Measurements from ENCODE around the gene SLC18A3.

SLC18A3 gene

DNA sequence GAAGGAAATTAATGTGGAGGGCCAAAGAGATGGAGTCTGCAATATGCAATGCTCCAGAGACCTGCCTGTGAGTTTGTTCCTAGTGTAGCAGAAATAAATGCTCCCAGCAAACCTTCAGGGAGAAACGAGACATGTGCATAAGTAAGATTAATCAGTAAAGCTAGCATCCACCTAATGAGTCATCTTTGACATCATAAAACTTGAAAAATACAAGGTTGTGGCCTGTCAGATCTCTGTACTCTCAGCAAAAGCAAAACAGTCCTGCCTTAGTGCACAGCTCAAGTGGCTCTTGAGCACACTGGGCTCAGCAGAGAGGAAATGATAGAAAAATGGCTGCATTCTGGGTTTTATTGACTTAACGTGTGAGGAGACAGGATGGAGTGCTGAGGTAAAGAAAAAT lies 38.7 kb upstream of the SLC18A3 start:
- DNase-seq (ENCODE audit: low read depth): no peak
- TF ChIP-seq, protein P1, sequence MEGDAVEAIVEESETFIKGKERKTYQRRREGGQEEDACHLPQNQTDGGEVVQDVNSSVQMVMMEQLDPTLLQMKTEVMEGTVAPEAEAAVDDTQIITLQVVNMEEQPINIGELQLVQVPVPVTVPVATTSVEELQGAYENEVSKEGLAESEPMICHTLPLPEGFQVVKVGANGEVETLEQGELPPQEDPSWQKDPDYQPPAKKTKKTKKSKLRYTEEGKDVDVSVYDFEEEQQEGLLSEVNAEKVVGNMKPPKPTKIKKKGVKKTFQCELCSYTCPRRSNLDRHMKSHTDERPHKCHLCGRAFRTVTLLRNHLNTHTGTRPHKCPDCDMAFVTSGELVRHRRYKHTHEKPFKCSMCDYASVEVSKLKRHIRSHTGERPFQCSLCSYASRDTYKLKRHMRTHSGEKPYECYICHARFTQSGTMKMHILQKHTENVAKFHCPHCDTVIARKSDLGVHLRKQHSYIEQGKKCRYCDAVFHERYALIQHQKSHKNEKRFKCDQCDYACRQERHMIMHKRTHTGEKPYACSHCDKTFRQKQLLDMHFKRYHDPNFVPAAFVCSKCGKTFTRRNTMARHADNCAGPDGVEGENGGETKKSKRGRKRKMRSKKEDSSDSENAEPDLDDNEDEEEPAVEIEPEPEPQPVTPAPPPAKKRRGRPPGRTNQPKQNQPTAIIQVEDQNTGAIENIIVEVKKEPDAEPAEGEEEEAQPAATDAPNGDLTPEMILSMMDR (IDR thresholded peaks at IDR 0.05; ENCODE audit: control insufficient read depth, extremely low read depth, insufficient read depth): no peak
- H3K4me3 ChIP-seq (ENCODE audit: low read depth, low read length): no peak overlapping the region

DNA sequence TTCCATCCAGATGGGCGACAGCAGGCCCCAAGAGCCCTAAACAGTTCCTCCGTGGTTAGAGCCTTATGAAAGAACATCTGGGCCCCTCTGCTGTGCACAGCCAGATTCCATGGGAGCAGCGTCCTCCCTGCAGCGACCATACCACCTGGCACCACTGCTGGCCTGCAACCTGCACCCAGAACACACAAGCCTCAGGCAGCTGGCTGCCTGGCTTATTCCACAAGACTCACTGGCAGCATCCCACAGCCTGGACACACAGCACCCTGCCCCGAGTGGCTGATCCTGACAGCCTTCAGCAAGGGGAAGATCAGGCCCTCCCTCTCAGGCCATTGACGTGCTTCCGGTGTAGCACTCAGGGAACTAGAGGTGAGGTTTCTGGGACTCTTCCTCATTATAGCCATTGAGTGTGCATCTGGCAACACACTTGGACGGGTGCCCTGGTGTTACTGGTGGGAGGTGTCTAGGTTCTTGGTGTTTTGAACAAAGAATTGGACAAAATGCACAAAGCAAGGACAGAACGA lies 37.5 kb upstream of the SLC18A3 start:
- TF ChIP-seq, protein P1 (IDR thresholded peaks at IDR 0.05; ENCODE audit: control insufficient read depth, extremely low read depth, insufficient read depth): no peak
- no peak for DNase-seq (ENCODE audit: low read depth)
- no peak overlapping the region for H3K4me3 ChIP-seq (ENCODE audit: low read depth, low read length)

DNA sequence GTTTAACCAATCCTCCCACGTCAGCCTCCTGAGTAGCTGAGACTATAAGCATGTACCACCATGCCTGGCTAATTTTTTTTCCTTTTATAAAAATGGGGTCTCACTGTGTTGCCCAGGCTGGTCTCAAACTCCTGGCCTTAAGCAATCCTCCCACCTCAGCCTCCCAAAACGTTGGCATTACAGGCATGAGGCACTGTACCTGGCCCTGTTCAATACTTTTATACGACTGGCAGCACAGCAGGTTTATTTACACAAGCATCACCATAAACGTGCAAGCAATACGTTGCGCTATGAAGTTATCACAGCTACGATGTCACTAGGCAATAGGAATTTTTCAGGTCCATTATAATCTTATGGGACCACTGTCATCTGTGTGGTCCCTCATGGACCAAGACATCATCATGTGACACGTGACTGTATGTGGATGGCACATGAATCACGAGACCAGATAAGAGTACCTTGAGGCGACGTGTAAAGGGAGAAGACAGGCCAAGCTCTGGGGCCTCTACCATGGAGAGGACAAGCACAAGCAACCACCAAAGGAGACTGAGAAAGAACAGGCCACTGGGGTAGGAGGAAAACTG lies 34.5 kb upstream of the SLC18A3 start:
- TF ChIP-seq, protein P1 (IDR thresholded peaks at IDR 0.05; ENCODE audit: control insufficient read depth, extremely low read depth, insufficient read depth): no peak
- no peak for DNase-seq (ENCODE audit: low read depth)
- no peak overlapping the region for H3K4me3 ChIP-seq (ENCODE audit: low read depth, low read length)

DNA sequence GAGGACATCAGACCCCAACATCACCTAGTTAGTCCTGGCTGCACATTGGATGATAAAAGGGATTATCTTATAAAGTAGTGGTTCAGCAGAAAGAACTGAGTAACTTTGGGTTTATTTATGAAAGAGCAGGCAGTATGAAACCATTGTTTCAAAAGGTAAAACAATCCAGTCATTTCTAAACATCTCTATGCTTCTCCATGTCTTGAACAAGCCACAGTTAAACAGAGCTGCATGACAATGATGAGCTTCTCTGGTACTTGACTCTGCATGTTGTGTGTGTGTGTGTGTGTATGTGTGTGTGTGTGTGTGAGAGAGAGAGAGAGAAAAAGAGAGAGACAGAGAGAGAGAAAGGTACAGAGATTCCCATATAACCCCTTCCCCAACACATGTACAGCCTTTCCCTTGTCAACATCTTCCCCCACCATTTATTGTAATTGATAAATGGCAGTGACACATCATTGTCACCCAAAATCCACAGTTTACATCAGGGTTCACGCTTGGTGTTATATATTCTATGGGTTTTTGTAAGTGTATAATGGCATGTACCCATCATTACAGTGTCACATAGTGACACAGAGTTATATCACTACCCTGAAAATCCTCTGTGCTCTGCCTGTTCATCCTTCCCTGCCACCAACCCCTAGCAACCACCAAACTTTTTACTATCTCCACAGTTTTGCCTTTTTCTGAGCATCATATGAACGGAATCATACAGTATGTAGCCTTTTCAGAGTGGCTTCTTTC lies 32.8 kb upstream of the SLC18A3 start:
- H3K4me3 ChIP-seq (ENCODE audit: low read depth, low read length): no peak overlapping the region
- no peak for DNase-seq (ENCODE audit: low read depth)
- TF ChIP-seq, protein P1 (IDR thresholded peaks at IDR 0.05; ENCODE audit: control insufficient read depth, extremely low read depth, insufficient read depth): no peak

DNA sequence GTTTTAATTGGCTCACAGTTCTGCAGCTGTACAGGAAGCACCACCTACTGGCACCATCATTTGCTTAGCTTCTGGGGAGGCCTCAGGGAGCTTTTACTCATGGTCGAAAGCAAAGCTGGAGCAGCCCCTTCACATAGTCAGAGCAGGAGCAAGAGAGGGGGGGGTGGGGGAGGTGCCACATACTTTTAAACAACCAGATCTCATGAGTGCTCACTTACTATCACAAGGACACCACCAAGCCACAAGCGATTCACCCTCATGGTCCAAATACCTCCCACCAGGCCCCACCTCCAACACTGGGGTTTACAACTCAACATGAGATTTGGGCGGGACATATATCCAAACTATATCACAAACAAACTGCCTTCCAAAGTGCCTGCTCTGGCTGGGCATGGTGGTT lies 31.7 kb upstream of the SLC18A3 start:
- DNase-seq (ENCODE audit: low read depth): no peak
- H3K4me3 ChIP-seq (ENCODE audit: low read depth, low read length): no peak overlapping the region
- TF ChIP-seq, protein P1 (IDR thresholded peaks at IDR 0.05; ENCODE audit: control insufficient read depth, extremely low read depth, insufficient read depth): no peak

DNA sequence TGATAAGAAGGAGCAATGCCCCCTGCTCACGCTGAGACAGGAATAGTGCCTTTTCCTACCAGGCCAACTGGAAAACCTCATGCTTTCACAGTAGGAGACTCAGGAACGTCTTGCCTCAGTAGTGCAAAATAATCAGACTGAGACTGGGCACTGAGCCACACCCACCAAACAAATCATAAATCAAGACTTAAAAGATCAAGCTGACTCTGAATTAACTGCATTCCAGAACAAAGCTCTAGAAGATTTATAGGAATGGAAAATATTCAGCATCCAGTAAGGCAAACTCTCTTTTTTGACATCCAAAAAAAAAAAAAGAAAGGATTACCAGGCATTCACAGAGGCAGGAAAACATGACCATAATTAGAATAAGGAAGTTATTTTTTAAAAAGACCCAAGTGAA lies 30.5 kb upstream of the SLC18A3 start:
- TF ChIP-seq, protein P1 (IDR thresholded peaks at IDR 0.05; ENCODE audit: control insufficient read depth, extremely low read depth, insufficient read depth): no peak
- DNase-seq (ENCODE audit: low read depth): no peak

More for the DNA sequence above, 30.5 kb upstream of the SLC18A3 start:
- H3K4me3 ChIP-seq (ENCODE audit: low read depth, low read length): no peak overlapping the region

All from LNCaP clone FGC (cell line).